Measurements from ENCODE around the gene SHLD1. TPM values are rescaled to one million over a fixed set of nuclear protein-coding genes. Genes with fewer than 3 reads are reported as not detected.

The SHLD1 gene
- polyA plus RNA-seq, 1 donor from 2014 or later: 15.3 TPM

DNA sequence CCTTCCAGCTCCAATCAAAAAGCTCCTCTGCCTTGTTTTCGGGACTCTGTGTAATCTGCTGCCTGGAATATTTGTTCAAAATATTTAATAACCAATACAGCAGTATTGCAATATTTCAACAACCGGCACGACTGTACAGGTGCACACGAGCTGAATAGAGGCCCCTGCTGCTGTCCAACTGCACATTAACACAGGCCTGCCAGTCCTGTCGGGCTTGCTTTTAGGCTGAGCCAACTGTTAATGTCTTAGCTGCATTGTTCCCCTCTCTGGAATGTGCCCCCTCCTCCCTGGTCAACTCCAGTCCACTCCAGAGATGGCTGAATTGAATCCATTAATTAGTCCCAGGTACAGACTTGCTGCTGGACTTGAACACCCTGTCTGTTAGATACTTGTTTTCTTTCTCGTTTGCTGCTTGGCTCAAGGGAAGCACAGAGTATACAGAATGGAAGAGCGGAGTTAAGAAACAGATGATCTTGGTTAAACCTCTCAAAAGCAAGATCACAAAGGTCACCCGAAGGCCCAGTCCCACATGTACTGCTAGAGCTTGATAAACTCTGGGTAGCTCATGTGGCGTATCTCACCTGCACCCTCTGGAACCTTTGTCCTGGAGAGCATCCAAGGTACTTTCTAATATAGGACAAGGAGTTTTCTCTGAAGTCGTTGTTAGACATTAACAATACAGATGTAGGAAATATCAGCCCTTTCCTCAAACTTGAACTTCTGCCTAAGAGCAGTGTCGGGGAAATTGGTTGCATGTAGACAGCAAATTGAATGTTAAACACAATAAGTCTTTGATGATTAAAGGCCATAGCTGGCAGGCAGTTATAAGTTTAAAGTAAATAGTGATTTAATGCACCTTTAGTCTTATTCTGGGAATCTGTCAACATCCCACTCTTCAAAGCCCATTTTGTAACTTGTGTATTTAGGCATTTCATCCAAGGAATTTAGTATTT is 31.9 kb downstream of the SHLD1 start:
- no peaks in the 10 kb centered on the region for H3K36me3 ChIP-seq (ENCODE audit: insufficient read depth, low read length)
- H2AFZ ChIP-seq (ENCODE audit: low read depth, low read length): no peak overlapping the region
- no peaks in the 10 kb centered on the region for H3K79me2 ChIP-seq (replicated peaks; ENCODE audit: insufficient read depth, low read length)
- TF ChIP-seq POLR2AphosphoS5 (IDR thresholded peaks at IDR 0.05): no peak
- no peak for TF ChIP-seq EZH2 (IDR thresholded peaks at IDR 0.05; ENCODE audit: borderline replicate concordance, insufficient read depth, low read length, poor library complexity, severe bottlenecking)
- TF ChIP-seq MXI1 (conservative IDR thresholded peaks at IDR 0.05; ENCODE audit: poor library complexity, severe bottlenecking): no peak
- no peak for TF ChIP-seq TAF1 (IDR thresholded peaks at IDR 0.05; ENCODE audit: low read depth)
- TF ChIP-seq SMC3 (conservative IDR thresholded peaks at IDR 0.05; ENCODE audit: poor library complexity): no peak
- TF ChIP-seq, protein P1, sequence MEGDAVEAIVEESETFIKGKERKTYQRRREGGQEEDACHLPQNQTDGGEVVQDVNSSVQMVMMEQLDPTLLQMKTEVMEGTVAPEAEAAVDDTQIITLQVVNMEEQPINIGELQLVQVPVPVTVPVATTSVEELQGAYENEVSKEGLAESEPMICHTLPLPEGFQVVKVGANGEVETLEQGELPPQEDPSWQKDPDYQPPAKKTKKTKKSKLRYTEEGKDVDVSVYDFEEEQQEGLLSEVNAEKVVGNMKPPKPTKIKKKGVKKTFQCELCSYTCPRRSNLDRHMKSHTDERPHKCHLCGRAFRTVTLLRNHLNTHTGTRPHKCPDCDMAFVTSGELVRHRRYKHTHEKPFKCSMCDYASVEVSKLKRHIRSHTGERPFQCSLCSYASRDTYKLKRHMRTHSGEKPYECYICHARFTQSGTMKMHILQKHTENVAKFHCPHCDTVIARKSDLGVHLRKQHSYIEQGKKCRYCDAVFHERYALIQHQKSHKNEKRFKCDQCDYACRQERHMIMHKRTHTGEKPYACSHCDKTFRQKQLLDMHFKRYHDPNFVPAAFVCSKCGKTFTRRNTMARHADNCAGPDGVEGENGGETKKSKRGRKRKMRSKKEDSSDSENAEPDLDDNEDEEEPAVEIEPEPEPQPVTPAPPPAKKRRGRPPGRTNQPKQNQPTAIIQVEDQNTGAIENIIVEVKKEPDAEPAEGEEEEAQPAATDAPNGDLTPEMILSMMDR (IDR thresholded peaks at IDR 0.05; ENCODE audit: poor library complexity, severe bottlenecking): no peak
- TF ChIP-seq EP300 (conservative IDR thresholded peaks at IDR 0.05; ENCODE audit: poor library complexity, severe bottlenecking): no peak
- H3K9ac ChIP-seq (ENCODE audit: low read length): no peak overlapping the region
- no peak overlapping the region for H3K27ac ChIP-seq (ENCODE audit: low read length)
- no peaks in the 10 kb centered on the region for H3F3A ChIP-seq (ENCODE audit: insufficient read depth, low read length, poor library complexity, severe bottlenecking)
- no peaks in the 10 kb centered on the region for H3K9me3 ChIP-seq (ENCODE audit: low read length)
- no peak overlapping the region for H3K4me2 ChIP-seq (ENCODE audit: low read length)
- H3K4me3 ChIP-seq (ENCODE audit: low read length): no peak overlapping the region
- H3K27me3 ChIP-seq (ENCODE audit: insufficient read depth, low read depth, low read length): no peaks in the 10 kb centered on the region
- H3K9me2 ChIP-seq (ENCODE audit: insufficient read depth, low read length): no peaks in the 10 kb centered on the region
- H4K20me1 ChIP-seq (ENCODE audit: insufficient read depth): no peaks in the 10 kb centered on the region

DNA sequence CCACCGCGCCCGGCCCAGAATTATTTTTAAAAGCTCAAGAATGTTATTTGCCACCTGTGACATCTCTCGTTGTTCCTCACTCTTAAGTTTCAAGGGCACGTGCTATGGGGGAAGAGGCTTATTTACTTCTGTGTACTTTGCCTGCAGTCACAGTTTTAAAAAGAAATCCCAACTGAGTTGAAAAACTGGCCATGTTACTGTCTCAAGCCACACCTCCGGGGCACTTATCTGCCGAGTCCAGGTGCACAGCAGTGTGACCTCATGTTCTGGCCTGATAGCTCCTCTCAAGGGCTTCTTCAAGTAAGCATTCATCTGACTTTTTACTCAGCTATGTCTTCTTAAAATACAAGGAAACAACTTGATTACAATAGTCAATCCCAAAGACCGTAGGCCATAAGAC is 34.5 kb downstream of the SHLD1 start:
- no peaks in the 10 kb centered on the region for H3K9me3 ChIP-seq (ENCODE audit: low read length)
- H3K4me2 ChIP-seq (ENCODE audit: low read length): no peak overlapping the region
- no peak overlapping the region for H3K4me3 ChIP-seq (ENCODE audit: low read length)
- no peak overlapping the region for H3K27ac ChIP-seq (ENCODE audit: low read length)
- H4K20me1 ChIP-seq (ENCODE audit: insufficient read depth): no peaks in the 10 kb centered on the region
- H3F3A ChIP-seq (ENCODE audit: insufficient read depth, low read length, poor library complexity, severe bottlenecking): no peaks in the 10 kb centered on the region
- H3K27me3 ChIP-seq (ENCODE audit: insufficient read depth, low read depth, low read length): no peaks in the 10 kb centered on the region
- H3K79me2 ChIP-seq (replicated peaks; ENCODE audit: insufficient read depth, low read length): no peaks in the 10 kb centered on the region
- no peaks in the 10 kb centered on the region for H3K36me3 ChIP-seq (ENCODE audit: insufficient read depth, low read length)
- TF ChIP-seq EZH2 (IDR thresholded peaks at IDR 0.05; ENCODE audit: borderline replicate concordance, insufficient read depth, low read length, poor library complexity, severe bottlenecking): no peak
- no peak for TF ChIP-seq RAD21 (conservative IDR thresholded peaks at IDR 0.05)
- TF ChIP-seq, protein P2, sequence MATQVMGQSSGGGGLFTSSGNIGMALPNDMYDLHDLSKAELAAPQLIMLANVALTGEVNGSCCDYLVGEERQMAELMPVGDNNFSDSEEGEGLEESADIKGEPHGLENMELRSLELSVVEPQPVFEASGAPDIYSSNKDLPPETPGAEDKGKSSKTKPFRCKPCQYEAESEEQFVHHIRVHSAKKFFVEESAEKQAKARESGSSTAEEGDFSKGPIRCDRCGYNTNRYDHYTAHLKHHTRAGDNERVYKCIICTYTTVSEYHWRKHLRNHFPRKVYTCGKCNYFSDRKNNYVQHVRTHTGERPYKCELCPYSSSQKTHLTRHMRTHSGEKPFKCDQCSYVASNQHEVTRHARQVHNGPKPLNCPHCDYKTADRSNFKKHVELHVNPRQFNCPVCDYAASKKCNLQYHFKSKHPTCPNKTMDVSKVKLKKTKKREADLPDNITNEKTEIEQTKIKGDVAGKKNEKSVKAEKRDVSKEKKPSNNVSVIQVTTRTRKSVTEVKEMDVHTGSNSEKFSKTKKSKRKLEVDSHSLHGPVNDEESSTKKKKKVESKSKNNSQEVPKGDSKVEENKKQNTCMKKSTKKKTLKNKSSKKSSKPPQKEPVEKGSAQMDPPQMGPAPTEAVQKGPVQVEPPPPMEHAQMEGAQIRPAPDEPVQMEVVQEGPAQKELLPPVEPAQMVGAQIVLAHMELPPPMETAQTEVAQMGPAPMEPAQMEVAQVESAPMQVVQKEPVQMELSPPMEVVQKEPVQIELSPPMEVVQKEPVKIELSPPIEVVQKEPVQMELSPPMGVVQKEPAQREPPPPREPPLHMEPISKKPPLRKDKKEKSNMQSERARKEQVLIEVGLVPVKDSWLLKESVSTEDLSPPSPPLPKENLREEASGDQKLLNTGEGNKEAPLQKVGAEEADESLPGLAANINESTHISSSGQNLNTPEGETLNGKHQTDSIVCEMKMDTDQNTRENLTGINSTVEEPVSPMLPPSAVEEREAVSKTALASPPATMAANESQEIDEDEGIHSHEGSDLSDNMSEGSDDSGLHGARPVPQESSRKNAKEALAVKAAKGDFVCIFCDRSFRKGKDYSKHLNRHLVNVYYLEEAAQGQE (IDR thresholded peaks at IDR 0.05; ENCODE audit: borderline replicate concordance): no peak
- no peak for TF ChIP-seq SMC3 (conservative IDR thresholded peaks at IDR 0.05; ENCODE audit: poor library complexity)
- no peak for TF ChIP-seq MXI1 (conservative IDR thresholded peaks at IDR 0.05; ENCODE audit: poor library complexity, severe bottlenecking)
- TF ChIP-seq POLR2AphosphoS5 (IDR thresholded peaks at IDR 0.05): no peak
- TF ChIP-seq, protein P1 (IDR thresholded peaks at IDR 0.05; ENCODE audit: poor library complexity, severe bottlenecking): no peak
- TF ChIP-seq EP300 (conservative IDR thresholded peaks at IDR 0.05; ENCODE audit: poor library complexity, severe bottlenecking): no peak
- no peak for TF ChIP-seq TAF1 (IDR thresholded peaks at IDR 0.05; ENCODE audit: low read depth)
- no peak overlapping the region for H3K9ac ChIP-seq (ENCODE audit: low read length)
- no peaks in the 10 kb centered on the region for H3K9me2 ChIP-seq (ENCODE audit: insufficient read depth, low read length)
- H2AFZ ChIP-seq (ENCODE audit: low read depth, low read length): no peak overlapping the region
